CD4-positive, alpha-beta memory T cell (primary cell): ENCODE results near the gene MSGN1. TPM values are rescaled to one million over a fixed set of nuclear protein-coding genes. Genes with fewer than 3 reads are reported as not detected.

Experiments
- CTCF ChIA-PET: fragments of 350-600 bp; sonication (Branson Sonifier 250); formaldehyde crosslinking; loops from one replicate; lab custom pipeline; 2021; ENCODE audit warnings: inconsistent platforms; ENCODE audit not compliant: partially characterized antibody; lab: Charles Lee
- POLR2A ChIA-PET: fragments of 350-600 bp; sonication (Branson Sonifier 250); formaldehyde crosslinking; loops from one replicate; lab custom pipeline; 2021; ENCODE audit not compliant: partially characterized antibody; lab: Charles Lee
- DNase-seq, 5 donors: peaks; one replicate each; pipeline versions ENCODE4 v3.0.0 to v3.0.0-alpha.2; 2020 to 2022; ENCODE audit warnings: mixed read lengths in 1 of 5
- H3K27ac ChIP-seq: one replicate; pipeline ENCODE4 v1.7.0; 2013; ENCODE audit warnings: low read depth, low read length
- H3K27me3 ChIP-seq: 2 replicates; pipeline ENCODE4 v1.7.0; 2013; ENCODE audit warnings: mild to moderate bottlenecking, low read length, moderate library complexity; ENCODE audit not compliant: insufficient read depth
- H3K36me3 ChIP-seq: 2 replicates; pipeline ENCODE4 v1.7.0; 2013; ENCODE audit warnings: mild to moderate bottlenecking, low read length, moderate library complexity; ENCODE audit not compliant: insufficient read depth
- H3K4me1 ChIP-seq: 2 replicates; pipeline ENCODE4 v1.7.0; 2013; ENCODE audit warnings: mild to moderate bottlenecking, low read length, moderate library complexity; ENCODE audit not compliant: insufficient read depth
- H3K4me3 ChIP-seq, 2 donors: one replicate each; pipeline ENCODE4 v1.7.0; 2013; ENCODE audit warnings: low read length in 2 of 2, mild to moderate bottlenecking in 1 of 2
- H3K9me3 ChIP-seq, 2 donors: one replicate each; pipeline ENCODE4 v1.7.0; 2013; ENCODE audit warnings: low read length in 2 of 2, control low read depth in 1 of 2; ENCODE audit not compliant: control insufficient read depth in 1 of 2
- H3K27ac Mint-ChIP-seq, 7 donors: one replicate each; pipeline ENCODE4 v1.8.0; 2020 to 2021; ENCODE audit warnings: mixed read lengths in 7 of 7, mild to moderate bottlenecking in 6 of 7, inconsistent platforms in 3 of 7, moderate library complexity in 3 of 7
- H3K27me3 Mint-ChIP-seq, 2 donors: one replicate each; pipeline ENCODE4 v1.8.0; 2020 to 2021; ENCODE audit warnings: mixed read lengths in 2 of 2
- H3K36me3 Mint-ChIP-seq, 2 donors: one replicate each; pipeline ENCODE4 v1.8.0; 2020 to 2021; ENCODE audit warnings: mixed read lengths in 2 of 2, inconsistent platforms in 1 of 2, mild to moderate bottlenecking in 1 of 2
- H3K4me1 Mint-ChIP-seq, 4 donors: one replicate each; pipeline ENCODE4 v1.8.0; 2020 to 2021; ENCODE audit warnings: mixed read lengths in 4 of 4, mild to moderate bottlenecking in 1 of 4
- H3K4me3 Mint-ChIP-seq, 8 donors: one replicate each; pipeline ENCODE4 v1.8.0; 2020 to 2021; ENCODE audit warnings: mixed read lengths in 8 of 8, mild to moderate bottlenecking in 7 of 8, moderate library complexity in 6 of 8, inconsistent platforms in 3 of 8
- H3K9me3 Mint-ChIP-seq, 8 donors: one replicate each; pipeline ENCODE4 v1.8.0; 2020 to 2021; ENCODE audit warnings: mixed read lengths in 8 of 8, mild to moderate bottlenecking in 5 of 8, inconsistent platforms in 3 of 8, moderate library complexity in 1 of 8
- intact Hi-C: fragments of 100-400 bp; cut with micrococcal nuclease; formaldehyde crosslinking; loops from one replicate; pipeline ENCODE4 v1.15.1; 2023
- polyA plus RNA-seq, 2 donors: library from polyadenylated mRNA; unstranded; fragments of 300-500 nt; fragmentation: Illumina TruSeq; gene quantifications; one replicate each; pipeline ENCODE4 v1.2.3, GENCODE V29; 2021
- total RNA-seq, 2 experiments: library from RNA; stranded (reverse); gene quantifications; one replicate each; pipeline ENCODE4 v1.2.3, GENCODE V29; 2021

MSGN1 gene
- total and polyA plus RNA-seq, 4 experiments from 2014 or later = not detected

DNA sequence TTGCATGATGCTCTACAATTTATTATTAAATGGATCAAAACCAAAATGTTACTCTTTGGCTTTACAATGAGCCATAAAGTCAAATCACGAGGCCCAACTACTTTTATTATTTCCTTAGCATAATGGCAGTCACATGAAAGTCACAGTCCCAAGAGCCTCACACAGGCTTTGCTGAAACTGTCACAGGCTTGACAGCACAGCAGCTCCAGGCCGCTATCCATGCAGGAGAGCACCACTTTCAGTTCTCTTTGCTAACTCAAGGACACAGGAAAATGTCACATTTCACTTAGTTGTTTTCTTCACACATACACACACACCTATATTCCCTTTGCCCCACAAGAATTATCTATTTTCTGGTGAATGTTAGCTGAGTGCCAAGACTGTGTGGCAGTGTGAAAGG, 11.1 kb upstream of the MSGN1 start:
- Histone ChIP-seq H3K27ac (no peak overlapping the region), H3K36me3 (no peaks in the 10 kb centered on the region), H3K4me3 (no peak overlapping the region), H3K9me3 (no peaks in the 10 kb centered on the region), H3K27me3 (no peaks in the 10 kb centered on the region), H3K4me1 (no peaks in the 10 kb centered on the region)
- Mint-ChIP-seq H3K9me3 (peaks cover 0 to 2% (median 0%) of the 10 kb centered on the region in 8 donors), H3K27me3 (peaks cover 7 to 12% of the 10 kb centered on the region in 2 donors), H3K4me3 (no peak overlapping the region), H3K27ac (no peak overlapping the region), H3K36me3 (no peaks in the 10 kb centered on the region), H3K4me1 (no peaks in the 10 kb centered on the region)
- POLR2A ChIA-PET = no interaction called here
- no peak for DNase-seq
- CTCF ChIA-PET = no interaction called here
- intact Hi-C loops = no loop called here

DNA sequence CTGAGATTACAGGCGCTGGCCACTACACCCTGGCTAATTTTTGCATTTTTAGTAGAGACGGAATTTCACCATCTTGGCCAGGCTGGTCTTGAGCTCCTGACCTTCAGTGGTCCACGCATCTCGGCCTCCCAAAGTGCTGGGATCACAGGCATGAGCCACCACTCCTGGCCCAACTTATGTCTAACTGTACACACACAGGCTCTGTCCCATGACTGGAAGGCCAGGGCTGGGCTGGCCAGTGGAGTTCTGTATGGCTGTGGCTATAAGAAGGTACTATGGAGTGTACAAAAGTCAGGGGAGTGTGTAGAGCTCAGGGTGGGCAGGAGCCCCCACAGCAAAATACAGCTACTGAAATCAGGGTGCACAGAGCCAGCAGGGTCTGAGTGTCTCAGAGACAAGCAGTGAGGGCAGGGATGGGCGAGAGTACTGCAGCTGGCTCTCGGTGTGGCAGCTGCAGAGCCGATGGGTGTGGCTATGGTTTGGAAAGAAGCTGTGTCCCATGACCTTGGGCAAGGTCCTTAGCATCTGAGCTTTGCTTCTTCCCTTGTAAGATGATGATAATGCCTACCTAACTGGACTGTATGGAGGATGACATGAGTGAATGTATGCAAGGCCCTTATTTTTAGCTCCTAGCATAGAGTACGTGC, 10.4 kb upstream of the MSGN1 start:
- H3K27me3 ChIP-seq = no peaks in the 10 kb centered on the region
- Mint-ChIP-seq H3K4me1 (no peaks in the 10 kb centered on the region), H3K4me3 (no peak overlapping the region), H3K27me3 (peaks cover 7 to 13% of the 10 kb centered on the region in 2 donors), H3K9me3 (peaks cover 0 to 2% (median 0%) of the 10 kb centered on the region in 8 donors), H3K27ac (no peak overlapping the region), H3K36me3 (no peaks in the 10 kb centered on the region)
- H3K9me3 ChIP-seq = no peaks in the 10 kb centered on the region
- CTCF ChIA-PET = no interaction called here
- POLR2A ChIA-PET = no interaction called here
- DNase-seq = no peak
- intact Hi-C loops = no loop called here
- no peaks in the 10 kb centered on the region for H3K4me1 ChIP-seq
- H3K36me3 ChIP-seq = no peaks in the 10 kb centered on the region
- H3K27ac ChIP-seq = no peak overlapping the region
- H3K4me3 ChIP-seq = no peak overlapping the region

GRCh38 chr2:17813010-17813741, 3.1 kb upstream of the MSGN1 start:
- H3K4me3 Mint-ChIP-seq = no peak overlapping the region
- H3K27ac Mint-ChIP-seq = no peak overlapping the region
- CTCF ChIA-PET = no interaction called here
- no peak overlapping the region for H3K4me3 ChIP-seq
- no peaks in the 10 kb centered on the region for H3K36me3 Mint-ChIP-seq
- no peaks in the 10 kb centered on the region for H3K4me1 Mint-ChIP-seq
- H3K27me3 Mint-ChIP-seq = peaks cover 5 to 22% of the 10 kb centered on the region in 2 donors
- H3K9me3 Mint-ChIP-seq = peaks cover 0 to 2% (median 0%) of the 10 kb centered on the region in 8 donors
- H3K4me1 ChIP-seq = no peaks in the 10 kb centered on the region
- no peaks in the 10 kb centered on the region for H3K27me3 ChIP-seq
- POLR2A ChIA-PET = no interaction called here
- H3K27ac ChIP-seq = no peak overlapping the region
- no peak for DNase-seq
- no peaks in the 10 kb centered on the region for H3K36me3 ChIP-seq
- intact Hi-C loops = no loop called here
- no peaks in the 10 kb centered on the region for H3K9me3 ChIP-seq

DNA sequence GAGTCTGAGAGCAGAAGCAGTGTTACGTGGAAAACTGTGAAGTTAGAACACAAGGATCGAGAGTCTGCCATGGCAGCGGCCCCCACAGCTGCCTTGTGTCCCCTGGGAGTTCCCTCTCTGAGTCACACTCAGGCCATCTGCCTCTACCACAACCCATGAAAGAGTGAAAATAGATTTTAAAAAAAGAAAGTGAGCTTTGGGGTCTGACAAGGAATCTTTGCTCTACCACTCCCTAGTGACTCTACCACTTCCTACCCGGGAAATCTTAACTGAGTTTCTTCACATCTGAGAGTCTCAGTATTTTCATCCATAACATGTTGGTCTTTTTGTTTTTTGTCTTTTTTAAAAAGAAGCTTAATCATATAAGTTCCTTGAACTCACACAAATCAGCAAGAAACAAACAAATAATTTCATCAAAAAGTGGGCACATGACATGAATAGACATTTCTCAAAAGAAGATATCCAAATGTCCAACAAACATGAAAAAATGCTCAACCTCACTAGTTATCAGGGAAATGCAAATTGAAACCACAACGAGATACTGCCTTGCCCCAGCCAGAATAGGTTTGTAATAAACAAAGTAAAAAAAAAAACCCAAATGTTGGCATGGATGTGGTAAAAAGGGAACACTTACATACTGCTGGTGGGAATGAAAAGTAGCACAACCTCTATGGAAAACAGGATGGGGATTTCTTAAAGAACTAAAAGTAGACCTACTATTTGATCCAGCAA, 2.4 kb upstream of the MSGN1 start:
- DNase-seq = no peak
- no peak overlapping the region for H3K4me3 Mint-ChIP-seq
- Histone ChIP-seq H3K27me3 (no peaks in the 10 kb centered on the region), H3K9me3 (no peaks in the 10 kb centered on the region), H3K4me1 (no peaks in the 10 kb centered on the region), H3K4me3 (no peak overlapping the region), H3K36me3 (no peaks in the 10 kb centered on the region), H3K27ac (no peak overlapping the region)
- CTCF ChIA-PET = no interaction called here
- H3K27me3 Mint-ChIP-seq = peaks cover 5 to 22% of the 10 kb centered on the region in 2 donors
- no peaks in the 10 kb centered on the region for H3K9me3 Mint-ChIP-seq
- no peaks in the 10 kb centered on the region for H3K4me1 Mint-ChIP-seq
- POLR2A ChIA-PET = no interaction called here
- H3K36me3 Mint-ChIP-seq = no peaks in the 10 kb centered on the region
- intact Hi-C loops = no loop called here
- H3K27ac Mint-ChIP-seq = no peak overlapping the region

GRCh38 chr2:17814601-17815000, 1.7 kb upstream of the MSGN1 start:
- intact Hi-C loops = no loop called here
- POLR2A ChIA-PET = no interaction called here
- no peak overlapping the region for H3K4me3 ChIP-seq

GRCh38 chr2:17815468-17816184, 634 bp upstream of the MSGN1 start:
- Mint-ChIP-seq H3K9me3 (no peaks in the 10 kb centered on the region), H3K36me3 (no peaks in the 10 kb centered on the region), H3K4me1 (no peaks in the 10 kb centered on the region), H3K27me3 (peaks cover 5 to 20% of the 10 kb centered on the region in 2 donors), H3K27ac (no peak overlapping the region), H3K4me3 (no peak overlapping the region)
- Histone ChIP-seq H3K36me3 (no peaks in the 10 kb centered on the region), H3K9me3 (no peaks in the 10 kb centered on the region), H3K27ac (no peak overlapping the region), H3K4me3 (no peak overlapping the region), H3K4me1 (no peaks in the 10 kb centered on the region), H3K27me3 (no peaks in the 10 kb centered on the region)
- no peak for DNase-seq
- intact Hi-C loops = no loop called here
- ChIA-PET CTCF (interaction anchor here (1.4 kb wide), 1 partner anchor 12 kb away, joined by 3 read pairs; no protein-coding TSS in a partner anchor), POLR2A (no interaction called here)

More at GRCh38 chr2:17814601-17815000, 1.7 kb upstream of the MSGN1 start:
- Histone ChIP-seq H3K27ac (no peak overlapping the region), H3K27me3 (no peaks in the 10 kb centered on the region), H3K36me3 (no peaks in the 10 kb centered on the region), H3K4me1 (no peaks in the 10 kb centered on the region), H3K9me3 (no peaks in the 10 kb centered on the region)
- CTCF ChIA-PET = no interaction called here
- Mint-ChIP-seq H3K27me3 (peaks cover 5 to 21% of the 10 kb centered on the region in 2 donors), H3K4me3 (no peak overlapping the region), H3K36me3 (no peaks in the 10 kb centered on the region), H3K27ac (no peak overlapping the region), H3K9me3 (no peaks in the 10 kb centered on the region), H3K4me1 (no peaks in the 10 kb centered on the region)
- DNase-seq = no peak
